ENCODE results near the gene CCDC154. TPM values are rescaled to one million over a fixed set of nuclear protein-coding genes. Genes with fewer than 3 reads are reported as not detected.

The CCDC154 gene
- total RNA-seq, 4 donors from 2014 or later, result 0.49 to 0.61 (median 0.52) TPM; not detected in 1

Other genes with a start within 250 kb of the CCDC154 start
- 1 to 10 TPM in 2 of 4 donors, under 1 TPM in 1, not detected in 1; 0.32 to 1.5 (median 1.1) TPM for gene TPSG1, start 219.3 kb downstream of the CCDC154 start, total RNA-seq
- 100 to 1,000 TPM in 1 of 4 donors, 10 to 100 TPM in 3; 10.5 to 158 (median 40.1) TPM for gene TPSB2, start 214.4 kb downstream of the CCDC154 start, total RNA-seq
- 10 to 100 TPM; 16.4 to 93.5 (median 29.8) TPM for gene TPSAB1, start 203.9 kb downstream of the CCDC154 start, total RNA-seq
- gene TPSD1, start 188.5 kb downstream of the CCDC154 start, total RNA-seq, result 1 to 10 TPM in 3 of 4 donors, under 1 TPM in 1; 0.93 to 7.1 (median 2.4) TPM
- 100 to 1,000 TPM in 1 of 4 donors, 10 to 100 TPM in 3; 42.1 to 138 (median 47.4) TPM for gene UBE2I, start 134.9 kb downstream of the CCDC154 start, total RNA-seq
- 1 to 10 TPM; 1.5 to 5.4 (median 2.4) TPM for gene BAIAP3, start 110.9 kb downstream of the CCDC154 start, total RNA-seq
- gene TSR3, start 92.7 kb downstream of the CCDC154 start, total RNA-seq, result 100 to 1,000 TPM in 1 of 4 donors, 10 to 100 TPM in 3; 76.8 to 106 (median 90.5) TPM
- 10 to 100 TPM; 46.5 to 65.7 (median 60.0) TPM for gene GNPTG, start 92.6 kb downstream of the CCDC154 start, total RNA-seq
- gene UNKL, start 29.9 kb downstream of the CCDC154 start, total RNA-seq, result 10 to 100 TPM; 25.7 to 63.4 (median 36.6) TPM
- gene UQCC4, start 23.8 kb downstream of the CCDC154 start, total RNA-seq, result 10 to 100 TPM; 17.5 to 28.9 (median 21.7) TPM
- not detected for gene PERCC1, start 13.5 kb downstream of the CCDC154 start, total RNA-seq
- 100 to 1,000 TPM in 1 of 4 donors, 10 to 100 TPM in 3; 46.3 to 140 (median 72.4) TPM for gene CLCN7, start 30.5 kb upstream of the CCDC154 start, total RNA-seq
- gene PTX4, start 44.4 kb upstream of the CCDC154 start, total RNA-seq, result not detected
- gene TELO2, start 48.8 kb upstream of the CCDC154 start, total RNA-seq, result 10 to 100 TPM; 23.1 to 40.0 (median 34.1) TPM
- gene TMEM204, start 89.1 kb upstream of the CCDC154 start, total RNA-seq, result 10 to 100 TPM; 13.7 to 26.0 (median 26.0) TPM
- gene IFT140, start 167.5 kb upstream of the CCDC154 start, total RNA-seq, result 10 to 100 TPM; 12.5 to 24.7 (median 16.2) TPM
- gene CRAMP1, start 167.8 kb upstream of the CCDC154 start, total RNA-seq, result 10 to 100 TPM; 14.2 to 29.6 (median 19.3) TPM
- 10 to 100 TPM; 23.3 to 40.1 (median 38.1) TPM for gene JPT2, start 233.7 kb upstream of the CCDC154 start, total RNA-seq